ENCODE results near the gene PRSS36.
A peak's percentile ranks its signal among the peaks of the same experiment; 100 is the strongest.
"Not testable (repeated sequence)": the region's sequence is repeated elsewhere in the genome, so short reads cannot be mapped to it uniquely, and the experiment has no call there.

The PRSS36 gene

GRCh38 chr16:31183432-31184428 lies 33.9 kb upstream of the PRSS36 start:
- no peak overlapping the region for H3K9ac ChIP-seq (ENCODE audit: low read length in 2 of 2)

GRCh38 chr16:31182391-31182790 lies 32.5 kb upstream of the PRSS36 start:
- H3K4me3 ChIP-seq (ENCODE audit: low read length in 2 of 2): peak overlapping the region; percentile 92
- peak overlapping the region; percentile 39 to 58 for H3K9ac ChIP-seq (ENCODE audit: low read length in 2 of 2)
- no peak overlapping the region for H3K27ac ChIP-seq (ENCODE audit: low read length)

More at GRCh38 chr16:31183432-31184428, 33.9 kb upstream of the PRSS36 start:
- Histone ChIP-seq H3K9me3 (ENCODE audit: control insufficient read depth in 2 of 2, low read length in 2 of 2) (no peaks in the 10 kb centered on the region), H3K27ac (ENCODE audit: low read length) (no peak overlapping the region), H3K36me3 (ENCODE audit: control insufficient read depth in 2 of 2, insufficient read depth in 2 of 2, low read length in 2 of 2) (peaks cover 51 to 52% of the 10 kb centered on the region in 2 donors), H3K4me1 (ENCODE audit: control insufficient read depth, insufficient read depth, low read length) (peaks cover 33% of the 10 kb centered on the region), H3K27me3 (ENCODE audit: control insufficient read depth in 1 of 2, insufficient read depth in 2 of 2, low read length in 2 of 2) (no peaks in the 10 kb centered on the region), H3K4me3 (ENCODE audit: low read length in 2 of 2) (no peak overlapping the region)

GRCh38 chr16:31181102-31181830 lies 31.4 kb upstream of the PRSS36 start:
- H3K9me3 ChIP-seq (ENCODE audit: control insufficient read depth in 2 of 2, low read length in 2 of 2): no peaks in the 10 kb centered on the region
- peaks cover 27 to 30% of the 10 kb centered on the region in 2 donors for H3K36me3 ChIP-seq (ENCODE audit: control insufficient read depth in 2 of 2, insufficient read depth in 2 of 2, low read length in 2 of 2)
- H3K9ac ChIP-seq (ENCODE audit: low read length in 2 of 2): peak overlapping the region; percentile 92 to 96
- H3K4me3 ChIP-seq (ENCODE audit: low read length in 2 of 2): peak overlapping the region; percentile 92
- H3K4me1 ChIP-seq (ENCODE audit: control insufficient read depth, insufficient read depth, low read length): peaks cover 36% of the 10 kb centered on the region
- peak overlapping the region; percentile 93 for H3K27ac ChIP-seq (ENCODE audit: low read length)
- no peaks in the 10 kb centered on the region for H3K27me3 ChIP-seq (ENCODE audit: control insufficient read depth in 1 of 2, insufficient read depth in 2 of 2, low read length in 2 of 2)

More at GRCh38 chr16:31182391-31182790, 32.5 kb upstream of the PRSS36 start:
- peaks cover 38 to 41% of the 10 kb centered on the region in 2 donors for H3K36me3 ChIP-seq (ENCODE audit: control insufficient read depth in 2 of 2, insufficient read depth in 2 of 2, low read length in 2 of 2)
- H3K27me3 ChIP-seq (ENCODE audit: control insufficient read depth in 1 of 2, insufficient read depth in 2 of 2, low read length in 2 of 2): no peaks in the 10 kb centered on the region
- no peaks in the 10 kb centered on the region for H3K9me3 ChIP-seq (ENCODE audit: control insufficient read depth in 2 of 2, low read length in 2 of 2)
- peaks cover 36% of the 10 kb centered on the region for H3K4me1 ChIP-seq (ENCODE audit: control insufficient read depth, insufficient read depth, low read length)

DNA sequence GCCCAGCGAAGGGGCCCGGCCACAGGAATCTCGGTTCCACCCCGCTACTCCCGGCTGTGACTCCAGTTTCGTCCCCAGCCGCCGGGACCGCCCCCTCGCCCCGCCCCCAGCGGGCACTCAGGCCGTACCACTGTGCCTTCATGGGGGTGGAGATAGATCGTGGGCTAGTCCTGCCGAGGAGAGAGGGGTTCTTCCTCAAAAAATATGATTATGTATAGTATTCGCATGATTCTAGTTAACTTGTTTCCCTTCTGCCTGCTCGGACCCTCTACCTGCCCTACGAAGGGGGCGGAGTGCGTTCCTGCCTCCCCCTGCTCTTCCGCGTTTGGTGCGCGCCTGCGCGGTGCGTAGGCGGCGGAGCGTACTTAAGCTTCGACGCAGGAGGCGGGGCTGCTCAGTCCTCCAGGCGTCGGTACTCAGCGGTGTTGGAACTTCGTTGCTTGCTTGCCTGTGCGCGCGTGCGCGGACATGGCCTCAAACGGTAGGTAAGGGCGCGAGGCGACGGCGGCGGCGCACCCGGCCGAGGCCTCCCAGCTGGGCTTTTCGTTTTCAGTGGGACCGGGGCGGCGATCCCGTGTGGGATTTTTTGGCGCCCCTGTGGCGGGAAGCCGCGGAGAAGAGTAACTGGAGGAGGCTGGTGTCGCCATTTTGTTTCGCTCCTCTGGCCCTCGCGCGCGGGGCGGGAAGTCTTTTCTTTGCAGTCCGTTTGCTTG lies 30.0 kb upstream of the PRSS36 start, which contains the start of gene FUS:
TSS of gene FUS (plus strand) at position 393 of the 713 bp plus-strand sequence. CDS start at position 469, 76 bp downstream.
- Histone ChIP-seq H3K9me3 (ENCODE audit: control insufficient read depth in 2 of 2, low read length in 2 of 2) (no peaks in the 10 kb centered on the region), H3K4me3 (ENCODE audit: low read length in 2 of 2) (peak within 1 kb of the TSS; percentile 92), H3K4me1 (ENCODE audit: control insufficient read depth, insufficient read depth, low read length) (peaks cover 36% of the 10 kb centered on the region)

GRCh38 chr16:31179219-31179746 lies 29.4 kb upstream of the PRSS36 start:
- H3K36me3 ChIP-seq (ENCODE audit: control insufficient read depth in 2 of 2, insufficient read depth in 2 of 2, low read length in 2 of 2): peaks cover 13 to 14% of the 10 kb centered on the region in 2 donors
- H3K27ac ChIP-seq (ENCODE audit: low read length): peak overlapping the region; percentile 93
- no peaks in the 10 kb centered on the region for H3K9me3 ChIP-seq (ENCODE audit: control insufficient read depth in 2 of 2, low read length in 2 of 2)
- peaks cover 36% of the 10 kb centered on the region for H3K4me1 ChIP-seq (ENCODE audit: control insufficient read depth, insufficient read depth, low read length)
- peak overlapping the region; percentile 92 for H3K4me3 ChIP-seq (ENCODE audit: low read length in 2 of 2)
- H3K27me3 ChIP-seq (ENCODE audit: control insufficient read depth in 1 of 2, insufficient read depth in 2 of 2, low read length in 2 of 2): no peaks in the 10 kb centered on the region
- peak overlapping the region; percentile 92 to 96 for H3K9ac ChIP-seq (ENCODE audit: low read length in 2 of 2)

More for the DNA sequence above, 30.0 kb upstream of the PRSS36 start, which contains the start of gene FUS:
- H3K36me3 ChIP-seq (ENCODE audit: control insufficient read depth in 2 of 2, insufficient read depth in 2 of 2, low read length in 2 of 2): peaks cover 13 to 16% of the 10 kb centered on the region in 2 donors
- H3K27ac ChIP-seq (ENCODE audit: low read length): peak within 1 kb of the TSS; percentile 93
- H3K27me3 ChIP-seq (ENCODE audit: control insufficient read depth in 1 of 2, insufficient read depth in 2 of 2, low read length in 2 of 2): no peaks in the 10 kb centered on the region
- H3K9ac ChIP-seq (ENCODE audit: low read length in 2 of 2): peak within 1 kb of the TSS; percentile 92 to 96

DNA sequence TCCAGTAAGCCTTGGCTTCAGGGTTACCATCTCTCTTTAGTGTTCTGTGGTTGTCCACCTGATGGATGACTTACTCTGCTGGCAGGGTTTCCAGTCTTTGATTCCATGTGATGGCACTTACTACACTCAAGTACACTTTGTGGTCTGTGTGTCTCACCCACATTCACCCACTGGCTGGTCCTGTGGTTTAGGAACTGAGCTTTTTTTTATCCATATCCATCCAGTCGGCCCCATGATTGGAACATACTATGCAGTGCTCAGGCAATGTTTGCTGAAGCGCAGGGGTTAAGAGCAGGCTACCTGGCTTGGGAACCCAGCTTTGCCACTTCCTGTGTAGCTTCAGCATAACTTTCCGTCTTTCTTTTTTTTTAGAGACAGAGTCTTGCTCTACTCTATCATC lies 27.3 kb upstream of the PRSS36 start:
- Histone ChIP-seq H3K27me3 (ENCODE audit: control insufficient read depth in 1 of 2, insufficient read depth in 2 of 2, low read length in 2 of 2) (no peaks in the 10 kb centered on the region), H3K4me1 (ENCODE audit: control insufficient read depth, insufficient read depth, low read length) (peaks cover 20% of the 10 kb centered on the region), H3K9me3 (ENCODE audit: control insufficient read depth in 2 of 2, low read length in 2 of 2) (no peaks in the 10 kb centered on the region), H3K36me3 (ENCODE audit: control insufficient read depth in 2 of 2, insufficient read depth in 2 of 2, low read length in 2 of 2) (no peaks in the 10 kb centered on the region), H3K9ac (ENCODE audit: low read length in 2 of 2) (no peak overlapping the region), H3K4me3 (ENCODE audit: low read length in 2 of 2) (no peak overlapping the region), H3K27ac (ENCODE audit: low read length) (no peak overlapping the region)

DNA sequence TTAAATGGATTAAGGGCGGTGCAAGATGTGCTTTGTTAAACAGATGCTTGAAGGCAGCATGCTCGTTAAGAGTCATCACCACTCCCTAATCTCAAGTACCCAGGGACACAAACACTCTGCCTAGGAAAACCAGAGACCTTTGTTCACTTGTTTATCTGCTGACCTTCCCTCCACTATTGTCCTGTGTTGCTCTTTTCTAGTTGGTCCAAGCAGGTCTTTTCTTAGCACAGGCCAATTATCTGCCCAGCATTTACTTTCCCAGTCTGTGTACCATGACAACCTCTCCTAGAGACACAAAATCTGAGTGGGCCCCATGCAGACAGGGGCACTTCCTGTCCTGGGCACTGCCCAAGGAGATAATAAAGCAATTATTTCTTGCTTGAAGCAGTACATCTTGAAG lies 20.2 kb upstream of the PRSS36 start:
- not testable (repeated sequence) for H3K27ac ChIP-seq (ENCODE audit: low read length); H3K9me3 ChIP-seq (ENCODE audit: control insufficient read depth in 2 of 2, low read length in 2 of 2); H3K4me3 ChIP-seq (ENCODE audit: low read length in 2 of 2)

DNA sequence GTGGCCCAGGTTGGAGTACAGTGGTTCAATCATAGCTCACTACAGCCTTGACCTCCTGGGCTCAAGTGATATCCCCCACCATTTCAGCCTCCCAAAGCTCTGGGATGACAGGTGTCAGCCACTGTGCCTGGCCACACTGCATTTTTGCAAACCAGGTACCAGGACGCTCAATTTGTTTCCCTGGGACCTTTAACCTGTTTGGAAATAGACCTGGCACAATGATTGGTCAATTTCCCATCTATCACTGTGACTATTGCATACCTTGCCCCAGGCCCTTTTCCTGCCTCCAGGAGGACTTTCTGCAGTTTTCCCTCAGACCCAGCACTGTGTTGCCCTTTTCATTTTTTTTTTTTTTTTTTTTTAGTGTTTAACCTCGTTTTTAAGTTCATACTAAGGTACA lies 19.0 kb upstream of the PRSS36 start:
- Histone ChIP-seq H3K27ac (ENCODE audit: low read length) (no peak overlapping the region), H3K4me3 (ENCODE audit: low read length in 2 of 2) (no peak overlapping the region), H3K27me3 (ENCODE audit: control insufficient read depth in 1 of 2, insufficient read depth in 2 of 2, low read length in 2 of 2) (no peaks in the 10 kb centered on the region), H3K36me3 (ENCODE audit: control insufficient read depth in 2 of 2, insufficient read depth in 2 of 2, low read length in 2 of 2) (no peaks in the 10 kb centered on the region), H3K9me3 (ENCODE audit: control insufficient read depth in 2 of 2, low read length in 2 of 2) (no peaks in the 10 kb centered on the region), H3K9ac (ENCODE audit: low read length in 2 of 2) (no peak overlapping the region), H3K4me1 (ENCODE audit: control insufficient read depth, insufficient read depth, low read length) (no peaks in the 10 kb centered on the region)

More for the DNA sequence above, 20.2 kb upstream of the PRSS36 start:
- not testable (repeated sequence) for H3K9ac ChIP-seq (ENCODE audit: low read length in 2 of 2); H3K27me3 ChIP-seq (ENCODE audit: control insufficient read depth in 1 of 2, insufficient read depth in 2 of 2, low read length in 2 of 2); H3K36me3 ChIP-seq (ENCODE audit: control insufficient read depth in 2 of 2, insufficient read depth in 2 of 2, low read length in 2 of 2); H3K4me1 ChIP-seq (ENCODE audit: control insufficient read depth, insufficient read depth, low read length)

- Histone ChIP-seq H3K4me1 (ENCODE audit: control insufficient read depth, insufficient read depth, low read length) (no peaks in the 10 kb centered on the region), H3K27me3 (ENCODE audit: control insufficient read depth in 1 of 2, insufficient read depth in 2 of 2, low read length in 2 of 2) (no peaks in the 10 kb centered on the region), H3K36me3 (ENCODE audit: control insufficient read depth in 2 of 2, insufficient read depth in 2 of 2, low read length in 2 of 2) (no peaks in the 10 kb centered on the region), H3K4me3 (ENCODE audit: low read length in 2 of 2) (no peak overlapping the region), H3K27ac (ENCODE audit: low read length) (no peak overlapping the region), H3K9ac (ENCODE audit: low read length in 2 of 2) (no peak overlapping the region), H3K9me3 (ENCODE audit: control insufficient read depth in 2 of 2, low read length in 2 of 2) (no peaks in the 10 kb centered on the region)
These were observed 17.4 kb upstream of the PRSS36 start for GRCh38 chr16:31167315-31167714.

- Histone ChIP-seq H3K4me1 (ENCODE audit: control insufficient read depth, insufficient read depth, low read length) (no peaks in the 10 kb centered on the region), H3K9me3 (ENCODE audit: control insufficient read depth in 2 of 2, low read length in 2 of 2) (no peaks in the 10 kb centered on the region), H3K27ac (ENCODE audit: low read length) (no peak overlapping the region), H3K36me3 (ENCODE audit: control insufficient read depth in 2 of 2, insufficient read depth in 2 of 2, low read length in 2 of 2) (no peaks in the 10 kb centered on the region), H3K27me3 (ENCODE audit: control insufficient read depth in 1 of 2, insufficient read depth in 2 of 2, low read length in 2 of 2) (peaks cover 0 to 2% of the 10 kb centered on the region in 2 donors), H3K9ac (ENCODE audit: low read length in 2 of 2) (no peak overlapping the region), H3K4me3 (ENCODE audit: low read length in 2 of 2) (no peak overlapping the region)
These were observed 7.3 kb upstream of the PRSS36 start for GRCh38 chr16:31157136-31157535.

All from stomach smooth muscle (tissue), 2 donors.